Panc1 (cell line): Measurements from ENCODE around the gene EGFR. TPM values are rescaled to one million over a fixed set of nuclear protein-coding genes. Genes with fewer than 3 reads are reported as not detected.

Experiments
- ATAC-seq: fragments of 200-7000 bp; cut with Tn5 transposase; 2 replicates; pipeline ENCODE4 v1.9.1; 2020; ENCODE audit warnings: mild to moderate bottlenecking, moderate library complexity
- BruUV-seq: library from RNA; stranded (reverse); fragments of 400-500 nt; replicated peaks from 2 replicates; lab custom pipeline; 2021; lab: Mats Ljungman, UMichigan
- CTCF ChIA-PET: fragments of 300-600 bp; sonication (Branson Sonifier 250); formaldehyde crosslinking; loops from one replicate; lab custom pipeline; 2022; ENCODE audit warnings: antibody characterized with exemption; lab: Charles Lee
- POLR2A ChIA-PET: fragments of 300-600 bp; sonication (Branson Sonifier 250); formaldehyde crosslinking; loops from one replicate; lab custom pipeline; 2022; ENCODE audit warnings: antibody characterized with exemption; lab: Charles Lee
- DNase-seq: peaks from one replicate; pipeline ENCODE4 v3.0.0-alpha.2; 2010; ENCODE audit warnings: low read depth, low spot score
- H3K27ac ChIP-seq: 2 replicates; pipeline ENCODE4 v1.5.1; 2011; ENCODE audit warnings: mild to moderate bottlenecking, low read length, inconsistent platforms
- H3K27me3 ChIP-seq: fragments of 200-500 bp; sonication (Bioruptor generic); 2 replicates; pipeline ENCODE4 v1.6.0; 2014; ENCODE audit warnings: low read length, inconsistent platforms; ENCODE audit not compliant: control insufficient read depth, insufficient read depth
- H3K36me3 ChIP-seq: fragments of 200-500 bp; sonication (Bioruptor generic); 2 replicates; pipeline ENCODE4 v1.5.1; 2014; ENCODE audit warnings: inconsistent platforms, mild to moderate bottlenecking, low read length, moderate library complexity; ENCODE audit not compliant: control insufficient read depth, insufficient read depth
- H3K4me1 ChIP-seq: 2 replicates; pipeline ENCODE4 v1.5.1; 2011; ENCODE audit warnings: inconsistent platforms, mild to moderate bottlenecking, low read length, moderate library complexity; ENCODE audit not compliant: control insufficient read depth, insufficient read depth
- H3K4me3 ChIP-seq, 2 experiments: 2 replicates each; pipeline ENCODE4 v1.5.1; 2011 to 2012; ENCODE audit warnings: low read depth in 2 of 2, low read length in 2 of 2, mild to moderate bottlenecking in 2 of 2, inconsistent platforms in 1 of 2, moderate library complexity in 1 of 2
- H3K9me3 ChIP-seq: fragments of 200-500 bp; sonication (Bioruptor generic); 2 replicates; pipeline ENCODE4 v1.5.1; 2014; ENCODE audit warnings: low read depth, mild to moderate bottlenecking, inconsistent platforms, low read length, moderate library complexity; ENCODE audit not compliant: control insufficient read depth, insufficient read depth
- POLR2AphosphoS5 ChIP-seq: IDR thresholded peaks from 2 replicates; pipeline ENCODE4 v1.6.1; 2012; ENCODE audit warnings: mild to moderate bottlenecking, low read depth, low read length, moderate library complexity
- SIN3A ChIP-seq: IDR thresholded peaks from 2 replicates; pipeline ENCODE4 v1.6.1; 2012; ENCODE audit warnings: low read depth, mild to moderate bottlenecking, low read length, moderate library complexity, borderline replicate concordance; ENCODE audit not compliant: insufficient read depth
- TCF7L2 ChIP-seq: IDR thresholded peaks from 2 replicates; pipeline ENCODE4 v1.6.1; 2011; ENCODE audit warnings: mild to moderate bottlenecking, low read depth, low read length, inconsistent platforms
- in situ Hi-C: cut with HindIII; loops from 2 replicates; pipeline ENCODE4 v1.10.0; 2016; ENCODE audit warnings: low sequenced_read_pairs, low pct_unique_long_range_greater_than_20kb
- intact Hi-C: fragments of 100-400 bp; cut with micrococcal nuclease; formaldehyde crosslinking; loops from one replicate; pipeline ENCODE4 v1.10.0; 2022; ENCODE audit not compliant: unreplicated experiment
- total RNA-seq: library from RNA; stranded (reverse); gene quantifications from one replicate; pipeline ENCODE4 v1.2.1, GENCODE V29; 2021; ENCODE audit not compliant: unreplicated experiment
- TF ChIP-seq, protein P1 (sequence below), 2 experiments: IDR thresholded peaks; 2 replicates each; pipeline ENCODE4 v1.6.1; 2011 to 2012; ENCODE audit warnings: low read depth in 2 of 2, control low read depth in 1 of 2, low read length in 1 of 2, mild to moderate bottlenecking in 1 of 2, moderate library complexity in 1 of 2; ENCODE audit not compliant: insufficient read depth in 1 of 2
- TF ChIP-seq, protein P2 (sequence below): fragments of 450-650 bp; IDR thresholded peaks from 2 replicates; pipeline ENCODE4 v1.5.1; 2017; ENCODE audit warnings: mild to moderate bottlenecking

EGFR gene
- total RNA-seq, 1 experiment from 2014 or later, result 156 TPM

DNA sequence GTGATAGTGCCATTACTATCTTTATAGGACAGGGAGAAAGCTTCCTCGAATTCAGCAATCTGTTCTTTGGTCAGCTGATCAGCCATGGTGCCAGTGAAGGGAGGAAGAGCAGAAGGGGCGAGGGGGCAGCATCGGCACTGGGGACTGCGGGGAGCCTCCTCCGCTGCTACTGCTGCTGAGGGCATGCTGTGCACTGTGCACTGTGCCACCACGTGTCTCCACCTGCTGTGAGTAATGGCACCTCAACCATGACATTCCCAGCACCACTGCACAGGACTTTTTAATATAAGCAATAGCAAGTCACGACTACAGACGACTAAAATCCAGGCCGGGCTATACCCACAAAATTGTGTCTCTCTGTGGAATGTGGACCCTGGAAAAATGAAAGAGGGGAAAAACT, 241.4 kb downstream of the EGFR start:
- H3K27ac ChIP-seq, result no peak overlapping the region
- CTCF ChIA-PET, result no interaction called here
- H3K4me1 ChIP-seq, result peaks cover 7% of the 10 kb centered on the region
- POLR2A ChIA-PET, result no interaction called here
- BruUV-seq, result no TSS peak
- in situ Hi-C loops (no loop called here), intact Hi-C loops (no loop called here)
- H3K27me3 ChIP-seq, result peaks cover 6% of the 10 kb centered on the region; the same call in 1 of the 2 replicates
- TF ChIP-seq SIN3A (no peak), TCF7L2 (no peak), POLR2AphosphoS5 (no peak)
- TF ChIP-seq, protein P1, sequence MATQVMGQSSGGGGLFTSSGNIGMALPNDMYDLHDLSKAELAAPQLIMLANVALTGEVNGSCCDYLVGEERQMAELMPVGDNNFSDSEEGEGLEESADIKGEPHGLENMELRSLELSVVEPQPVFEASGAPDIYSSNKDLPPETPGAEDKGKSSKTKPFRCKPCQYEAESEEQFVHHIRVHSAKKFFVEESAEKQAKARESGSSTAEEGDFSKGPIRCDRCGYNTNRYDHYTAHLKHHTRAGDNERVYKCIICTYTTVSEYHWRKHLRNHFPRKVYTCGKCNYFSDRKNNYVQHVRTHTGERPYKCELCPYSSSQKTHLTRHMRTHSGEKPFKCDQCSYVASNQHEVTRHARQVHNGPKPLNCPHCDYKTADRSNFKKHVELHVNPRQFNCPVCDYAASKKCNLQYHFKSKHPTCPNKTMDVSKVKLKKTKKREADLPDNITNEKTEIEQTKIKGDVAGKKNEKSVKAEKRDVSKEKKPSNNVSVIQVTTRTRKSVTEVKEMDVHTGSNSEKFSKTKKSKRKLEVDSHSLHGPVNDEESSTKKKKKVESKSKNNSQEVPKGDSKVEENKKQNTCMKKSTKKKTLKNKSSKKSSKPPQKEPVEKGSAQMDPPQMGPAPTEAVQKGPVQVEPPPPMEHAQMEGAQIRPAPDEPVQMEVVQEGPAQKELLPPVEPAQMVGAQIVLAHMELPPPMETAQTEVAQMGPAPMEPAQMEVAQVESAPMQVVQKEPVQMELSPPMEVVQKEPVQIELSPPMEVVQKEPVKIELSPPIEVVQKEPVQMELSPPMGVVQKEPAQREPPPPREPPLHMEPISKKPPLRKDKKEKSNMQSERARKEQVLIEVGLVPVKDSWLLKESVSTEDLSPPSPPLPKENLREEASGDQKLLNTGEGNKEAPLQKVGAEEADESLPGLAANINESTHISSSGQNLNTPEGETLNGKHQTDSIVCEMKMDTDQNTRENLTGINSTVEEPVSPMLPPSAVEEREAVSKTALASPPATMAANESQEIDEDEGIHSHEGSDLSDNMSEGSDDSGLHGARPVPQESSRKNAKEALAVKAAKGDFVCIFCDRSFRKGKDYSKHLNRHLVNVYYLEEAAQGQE (IDR thresholded peaks at IDR 0.05; ENCODE audit: insufficient read depth in 1 of 2, low read depth in 2 of 2, low read length in 1 of 2), result no peak
- TF ChIP-seq, protein P2, sequence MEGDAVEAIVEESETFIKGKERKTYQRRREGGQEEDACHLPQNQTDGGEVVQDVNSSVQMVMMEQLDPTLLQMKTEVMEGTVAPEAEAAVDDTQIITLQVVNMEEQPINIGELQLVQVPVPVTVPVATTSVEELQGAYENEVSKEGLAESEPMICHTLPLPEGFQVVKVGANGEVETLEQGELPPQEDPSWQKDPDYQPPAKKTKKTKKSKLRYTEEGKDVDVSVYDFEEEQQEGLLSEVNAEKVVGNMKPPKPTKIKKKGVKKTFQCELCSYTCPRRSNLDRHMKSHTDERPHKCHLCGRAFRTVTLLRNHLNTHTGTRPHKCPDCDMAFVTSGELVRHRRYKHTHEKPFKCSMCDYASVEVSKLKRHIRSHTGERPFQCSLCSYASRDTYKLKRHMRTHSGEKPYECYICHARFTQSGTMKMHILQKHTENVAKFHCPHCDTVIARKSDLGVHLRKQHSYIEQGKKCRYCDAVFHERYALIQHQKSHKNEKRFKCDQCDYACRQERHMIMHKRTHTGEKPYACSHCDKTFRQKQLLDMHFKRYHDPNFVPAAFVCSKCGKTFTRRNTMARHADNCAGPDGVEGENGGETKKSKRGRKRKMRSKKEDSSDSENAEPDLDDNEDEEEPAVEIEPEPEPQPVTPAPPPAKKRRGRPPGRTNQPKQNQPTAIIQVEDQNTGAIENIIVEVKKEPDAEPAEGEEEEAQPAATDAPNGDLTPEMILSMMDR, result no peak
- H3K36me3 ChIP-seq, result no peaks in the 10 kb centered on the region
- no peaks in the 10 kb centered on the region for H3K9me3 ChIP-seq
- ATAC-seq (no peak), DNase-seq (no peak)
- no peak overlapping the region for H3K4me3 ChIP-seq

DNA sequence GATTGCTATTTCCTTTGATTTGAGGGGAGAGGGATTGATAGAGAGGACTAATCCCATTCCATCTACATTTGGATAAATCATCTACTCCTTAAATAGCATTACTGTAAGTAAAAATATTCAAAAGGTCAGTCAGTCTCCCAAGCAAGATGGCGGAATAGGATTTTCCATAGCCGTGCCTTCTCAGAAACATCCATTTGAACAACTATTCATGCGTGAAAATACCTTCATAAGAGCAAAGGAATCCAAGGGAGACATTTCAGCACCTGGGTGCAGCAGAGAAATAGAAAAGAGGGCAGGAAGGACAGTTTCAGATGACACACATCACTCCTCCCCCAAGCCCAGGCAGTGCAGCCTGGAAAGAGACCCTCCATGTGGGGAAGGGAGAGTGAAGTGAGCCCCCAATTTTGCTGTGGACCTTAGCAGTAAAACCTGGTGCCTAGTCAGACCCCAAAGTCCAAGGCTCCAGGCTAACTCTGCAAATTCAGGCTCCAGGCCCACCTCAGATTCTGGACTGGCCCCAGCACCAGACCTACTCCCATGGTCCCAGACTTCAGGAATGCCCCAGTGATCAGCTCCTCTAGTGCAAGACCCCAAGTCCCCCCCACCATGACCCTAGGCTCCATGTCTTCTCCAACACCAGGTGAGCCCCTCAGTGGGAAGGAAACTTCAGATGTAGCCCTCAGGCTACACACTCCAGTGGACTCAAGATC, 242.0 kb downstream of the EGFR start:
- Histone ChIP-seq H3K9me3 (no peaks in the 10 kb centered on the region), H3K27me3 (peaks cover 6% of the 10 kb centered on the region; the same call in 1 of the 2 replicates), H3K4me1 (peaks cover 5% of the 10 kb centered on the region), H3K4me3 (no peak overlapping the region), H3K36me3 (no peaks in the 10 kb centered on the region), H3K27ac (no peak overlapping the region)
- no peak for DNase-seq
- intact Hi-C loops, result no loop called here
- BruUV-seq, result no TSS peak
- ATAC-seq, result no peak
- POLR2A ChIA-PET, result no interaction called here
- in situ Hi-C loops, result no loop called here
- TF ChIP-seq TCF7L2 (no peak), SIN3A (no peak), POLR2AphosphoS5 (no peak)
- TF ChIP-seq, protein P2, result no peak
- TF ChIP-seq, protein P1 (IDR thresholded peaks at IDR 0.05; ENCODE audit: insufficient read depth in 1 of 2, low read depth in 2 of 2, low read length in 1 of 2), result no peak
- CTCF ChIA-PET, result no interaction called here
